ENCODE results near the gene ADIPOR1.
A peak's percentile ranks its signal among the peaks of the same experiment; 100 is the strongest.

ADIPOR1 gene

DNA sequence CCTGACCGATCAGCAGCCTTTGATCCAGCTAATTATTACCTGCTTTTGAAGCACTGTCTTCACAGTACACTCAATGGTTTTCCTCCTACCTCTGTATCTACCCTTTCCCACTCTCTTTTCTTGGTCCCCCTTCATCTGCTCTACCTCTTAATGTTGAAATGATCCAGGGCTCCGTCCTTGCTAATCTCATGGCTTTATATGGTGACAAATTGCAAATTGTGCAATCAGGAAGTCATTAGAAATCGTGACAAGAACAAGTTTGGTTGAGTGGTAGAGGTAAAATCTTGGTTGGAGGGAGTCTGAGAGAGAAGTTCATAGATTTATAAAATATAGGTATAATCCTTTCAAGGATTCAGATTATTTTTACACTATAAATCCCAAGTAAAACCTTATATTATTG, 18.5 kb upstream of the ADIPOR1 start:
- no peak overlapping the region for H3K4me3 ChIP-seq (ENCODE audit: low read depth, low read length)
- no peak overlapping the region for H3K27ac ChIP-seq

GRCh38 chr1:202974856-202975255, 16.7 kb upstream of the ADIPOR1 start:
- TF ChIP-seq, protein P1, sequence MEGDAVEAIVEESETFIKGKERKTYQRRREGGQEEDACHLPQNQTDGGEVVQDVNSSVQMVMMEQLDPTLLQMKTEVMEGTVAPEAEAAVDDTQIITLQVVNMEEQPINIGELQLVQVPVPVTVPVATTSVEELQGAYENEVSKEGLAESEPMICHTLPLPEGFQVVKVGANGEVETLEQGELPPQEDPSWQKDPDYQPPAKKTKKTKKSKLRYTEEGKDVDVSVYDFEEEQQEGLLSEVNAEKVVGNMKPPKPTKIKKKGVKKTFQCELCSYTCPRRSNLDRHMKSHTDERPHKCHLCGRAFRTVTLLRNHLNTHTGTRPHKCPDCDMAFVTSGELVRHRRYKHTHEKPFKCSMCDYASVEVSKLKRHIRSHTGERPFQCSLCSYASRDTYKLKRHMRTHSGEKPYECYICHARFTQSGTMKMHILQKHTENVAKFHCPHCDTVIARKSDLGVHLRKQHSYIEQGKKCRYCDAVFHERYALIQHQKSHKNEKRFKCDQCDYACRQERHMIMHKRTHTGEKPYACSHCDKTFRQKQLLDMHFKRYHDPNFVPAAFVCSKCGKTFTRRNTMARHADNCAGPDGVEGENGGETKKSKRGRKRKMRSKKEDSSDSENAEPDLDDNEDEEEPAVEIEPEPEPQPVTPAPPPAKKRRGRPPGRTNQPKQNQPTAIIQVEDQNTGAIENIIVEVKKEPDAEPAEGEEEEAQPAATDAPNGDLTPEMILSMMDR (IDR thresholded peaks at IDR 0.05; ENCODE audit: low read depth, low read length, missing control alignments), result no peak
- no peak for DNase-seq
- in situ Hi-C loops (cut with HindIII; ENCODE audit: low pct_ligation_motif_present, low sequenced_read_pairs), result no loop called here
- peaks cover 14% of the 10 kb centered on the region for H3K27me3 ChIP-seq (replicated peaks)
- H3K27ac ChIP-seq, result no peak overlapping the region
- H3K4me3 ChIP-seq (ENCODE audit: low read depth, low read length), result no peak overlapping the region
- no peaks in the 10 kb centered on the region for H3K36me3 ChIP-seq (replicated peaks)

More for the DNA sequence above, 18.5 kb upstream of the ADIPOR1 start:
- TF ChIP-seq, protein P1 (IDR thresholded peaks at IDR 0.05; ENCODE audit: low read depth, low read length, missing control alignments), result no peak
- peaks cover 14% of the 10 kb centered on the region for H3K27me3 ChIP-seq (replicated peaks)
- H3K36me3 ChIP-seq (replicated peaks), result no peaks in the 10 kb centered on the region
- no peak for DNase-seq
- in situ Hi-C loops (cut with HindIII; ENCODE audit: low pct_ligation_motif_present, low sequenced_read_pairs), result no loop called here

DNA sequence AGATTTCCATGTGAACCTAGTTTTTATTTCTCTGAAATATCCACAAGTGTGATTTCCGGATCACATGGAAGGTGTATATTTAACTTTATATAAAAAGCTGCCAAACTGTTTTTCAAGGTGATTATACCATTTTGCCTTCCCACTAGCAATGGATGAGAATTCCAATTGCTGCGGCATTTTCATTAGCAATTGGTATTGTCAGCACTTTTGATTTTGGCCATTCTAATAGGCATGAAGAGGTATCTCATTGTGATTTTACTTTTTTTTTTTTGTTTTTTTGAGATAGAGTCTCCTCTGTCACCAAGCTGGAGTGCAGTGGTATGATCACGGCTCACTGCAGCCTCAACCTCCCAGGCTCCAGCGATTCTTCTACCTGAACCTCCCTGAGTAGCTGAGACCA, 13.9 kb upstream of the ADIPOR1 start:
- no peak overlapping the region for H3K27ac ChIP-seq
- no peaks in the 10 kb centered on the region for H3K36me3 ChIP-seq (replicated peaks)
- no peak overlapping the region for H3K4me3 ChIP-seq (ENCODE audit: low read depth, low read length)
- in situ Hi-C loops (cut with HindIII; ENCODE audit: low pct_ligation_motif_present, low sequenced_read_pairs), result no loop called here
- H3K27me3 ChIP-seq (replicated peaks), result peaks cover 14% of the 10 kb centered on the region
- TF ChIP-seq, protein P1 (IDR thresholded peaks at IDR 0.05; ENCODE audit: low read depth, low read length, missing control alignments), result no peak
- DNase-seq, result no peak

GRCh38 chr1:202968895-202969295, 10.8 kb upstream of the ADIPOR1 start:
- H3K27ac ChIP-seq, result no peak overlapping the region
- DNase-seq, result peak; percentile 64
- in situ Hi-C loops (cut with HindIII; ENCODE audit: low pct_ligation_motif_present, low sequenced_read_pairs), result no loop called here
- H3K36me3 ChIP-seq (replicated peaks), result peaks cover 3% of the 10 kb centered on the region
- H3K4me3 ChIP-seq (ENCODE audit: low read depth, low read length), result no peak overlapping the region
- peaks cover 7% of the 10 kb centered on the region for H3K27me3 ChIP-seq (replicated peaks)
- TF ChIP-seq, protein P1 (IDR thresholded peaks at IDR 0.05; ENCODE audit: low read depth, low read length, missing control alignments), result peak; percentile 88

DNA sequence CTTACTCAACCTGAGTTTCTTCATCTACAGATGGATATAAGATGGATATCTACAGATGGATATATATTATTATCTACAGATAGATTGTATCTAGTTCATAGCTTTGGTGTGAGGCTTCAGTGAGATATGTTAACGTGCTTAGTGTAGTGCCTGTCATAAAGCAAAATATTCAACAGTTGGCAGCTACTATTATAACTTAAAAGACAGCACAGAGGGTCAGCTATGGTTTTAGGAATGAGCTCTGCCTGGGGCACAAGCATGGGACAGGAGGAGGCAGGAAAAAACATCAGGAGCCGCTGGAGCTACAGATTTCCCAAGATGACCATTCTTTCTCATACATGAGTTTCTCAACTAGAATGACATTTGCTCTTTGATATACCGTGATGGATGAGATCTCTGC, 10.2 kb upstream of the ADIPOR1 start:
- no peak overlapping the region for H3K4me3 ChIP-seq (ENCODE audit: low read depth, low read length)
- H3K27ac ChIP-seq, result no peak overlapping the region
- DNase-seq, result no peak
- in situ Hi-C loops (cut with HindIII; ENCODE audit: low pct_ligation_motif_present, low sequenced_read_pairs), result no loop called here
- peaks cover 4% of the 10 kb centered on the region for H3K36me3 ChIP-seq (replicated peaks)
- peaks cover 3% of the 10 kb centered on the region for H3K27me3 ChIP-seq (replicated peaks)
- TF ChIP-seq, protein P1 (IDR thresholded peaks at IDR 0.05; ENCODE audit: low read depth, low read length, missing control alignments), result no peak

DNA sequence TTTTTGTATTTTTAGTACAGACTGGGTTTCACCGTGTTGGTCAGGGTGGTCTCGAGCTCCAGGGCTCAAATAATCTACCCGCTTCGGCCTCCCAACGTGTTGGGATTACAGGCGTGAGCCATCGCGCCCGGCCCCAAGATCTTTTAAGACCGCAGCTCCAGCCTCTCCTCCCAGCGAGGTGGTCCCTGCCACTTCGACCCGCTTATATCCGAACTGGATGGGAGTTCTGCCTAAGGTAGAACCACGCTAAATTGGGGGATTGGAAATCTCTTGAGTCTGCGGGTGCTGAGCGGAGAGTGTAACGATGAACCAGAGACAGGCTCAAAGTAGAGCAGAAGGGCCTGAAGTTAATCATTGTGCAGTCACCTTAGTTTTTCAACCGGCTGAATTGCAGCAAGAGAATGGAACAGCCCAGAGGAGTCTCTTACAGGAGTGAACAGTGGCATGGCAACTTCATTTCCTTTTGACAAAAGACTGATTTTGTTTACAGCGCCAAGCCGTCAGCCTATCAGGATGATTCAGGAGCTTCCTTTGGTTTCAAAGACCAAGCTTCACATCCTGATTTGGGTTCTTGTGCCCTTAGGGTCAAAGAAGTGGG, 9.7 kb upstream of the ADIPOR1 start:
- H3K27ac ChIP-seq, result no peak overlapping the region
- no peaks in the 10 kb centered on the region for H3K27me3 ChIP-seq (replicated peaks)
- peaks cover 6% of the 10 kb centered on the region for H3K36me3 ChIP-seq (replicated peaks)
- in situ Hi-C loops (cut with HindIII; ENCODE audit: low pct_ligation_motif_present, low sequenced_read_pairs), result no loop called here
- TF ChIP-seq, protein P1 (IDR thresholded peaks at IDR 0.05; ENCODE audit: low read depth, low read length, missing control alignments), result no peak
- no peak for DNase-seq
- peak overlapping the region; percentile 90 for H3K4me3 ChIP-seq (ENCODE audit: low read depth, low read length)

Measured in brain microvascular endothelial cell (primary cell).